IMR-90 (cell line): ENCODE measurements around the gene BAHD1.
"Not testable (repeated sequence)": the region's sequence is repeated elsewhere in the genome, so short reads cannot be mapped to it uniquely, and the experiment has no call there.

ENCODE experiments used
- CTCF ChIP-seq: conservative IDR thresholded peaks from 2 replicates; pipeline ENCODE4 v1.5.1; 2012; ENCODE audit warnings: mild to moderate bottlenecking, low read depth, low read length, improper control_type of control experiment
- FOS ChIP-seq: fragments of 150-350 bp; IDR thresholded peaks from 2 replicates; pipeline ENCODE4 v1.6.1; 2016; ENCODE audit warnings: low read depth, low read length
- MXI1 ChIP-seq: IDR thresholded peaks from 2 replicates; pipeline ENCODE4 v1.6.1; 2012; ENCODE audit warnings: low read depth, mild to moderate bottlenecking, low read length, moderate library complexity, borderline replicate concordance
- NFE2L2 ChIP-seq: fragments of 150-350 bp; IDR thresholded peaks from 2 replicates; pipeline ENCODE4 v1.6.1; 2016; ENCODE audit warnings: low read depth, mild to moderate bottlenecking, low read length
- SMC3 ChIP-seq: fragments of 150-350 bp; IDR thresholded peaks from 2 replicates; pipeline ENCODE4 v1.6.1; 2016; ENCODE audit warnings: low read depth, mild to moderate bottlenecking, antibody characterized with exemption, low read length, moderate library complexity
- USF2 ChIP-seq: fragments of 150-350 bp; IDR thresholded peaks from 2 replicates; pipeline ENCODE4 v1.6.1; 2017; ENCODE audit warnings: mild to moderate bottlenecking, antibody characterized with exemption, low read length, low read depth

GRCh38 chr15:40453941-40454340 is 13.2 kb downstream of the BAHD1 start:
- TF ChIP-seq CTCF, NFE2L2, FOS, MXI1, SMC3, USF2: not testable (repeated sequence)
